ENCODE data around the gene WBP1. TPM values are rescaled to one million over a fixed set of nuclear protein-coding genes. Genes with fewer than 3 reads are reported as not detected.

Gene WBP1
- total RNA-seq, 1 donor from 2014 or later, result 109 TPM

GRCh38 chr2:74436848-74437695 is 21.2 kb upstream of the WBP1 start:
- no peak for DNase-seq
- H3K4me3 Mint-ChIP-seq (ENCODE audit: unreplicated experiment), result peak overlapping the region; percentile 36
- peaks cover 24% of the 10 kb centered on the region for H3K4me1 Mint-ChIP-seq (ENCODE audit: low read depth, unreplicated experiment)
- no peak overlapping the region for H3K27ac Mint-ChIP-seq (ENCODE audit: unreplicated experiment)
- H3K36me3 Mint-ChIP-seq (ENCODE audit: unreplicated experiment), result no peaks in the 10 kb centered on the region
- TF ChIP-seq, protein P1, sequence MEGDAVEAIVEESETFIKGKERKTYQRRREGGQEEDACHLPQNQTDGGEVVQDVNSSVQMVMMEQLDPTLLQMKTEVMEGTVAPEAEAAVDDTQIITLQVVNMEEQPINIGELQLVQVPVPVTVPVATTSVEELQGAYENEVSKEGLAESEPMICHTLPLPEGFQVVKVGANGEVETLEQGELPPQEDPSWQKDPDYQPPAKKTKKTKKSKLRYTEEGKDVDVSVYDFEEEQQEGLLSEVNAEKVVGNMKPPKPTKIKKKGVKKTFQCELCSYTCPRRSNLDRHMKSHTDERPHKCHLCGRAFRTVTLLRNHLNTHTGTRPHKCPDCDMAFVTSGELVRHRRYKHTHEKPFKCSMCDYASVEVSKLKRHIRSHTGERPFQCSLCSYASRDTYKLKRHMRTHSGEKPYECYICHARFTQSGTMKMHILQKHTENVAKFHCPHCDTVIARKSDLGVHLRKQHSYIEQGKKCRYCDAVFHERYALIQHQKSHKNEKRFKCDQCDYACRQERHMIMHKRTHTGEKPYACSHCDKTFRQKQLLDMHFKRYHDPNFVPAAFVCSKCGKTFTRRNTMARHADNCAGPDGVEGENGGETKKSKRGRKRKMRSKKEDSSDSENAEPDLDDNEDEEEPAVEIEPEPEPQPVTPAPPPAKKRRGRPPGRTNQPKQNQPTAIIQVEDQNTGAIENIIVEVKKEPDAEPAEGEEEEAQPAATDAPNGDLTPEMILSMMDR (IDR thresholded peaks at IDR 0.05; ENCODE audit: partially characterized antibody, unreplicated experiment), result no peak
- H3K9me3 Mint-ChIP-seq (ENCODE audit: unreplicated experiment), result peaks cover 14% of the 10 kb centered on the region
- H3K27me3 Mint-ChIP-seq (ENCODE audit: unreplicated experiment), result peaks cover 11% of the 10 kb centered on the region

- peak overlapping the region; percentile 81 for H3K27ac Mint-ChIP-seq (ENCODE audit: unreplicated experiment)
- peaks cover 24% of the 10 kb centered on the region for H3K4me1 Mint-ChIP-seq (ENCODE audit: low read depth, unreplicated experiment)
- H3K9me3 Mint-ChIP-seq (ENCODE audit: unreplicated experiment), result peaks cover 16% of the 10 kb centered on the region
- H3K27me3 Mint-ChIP-seq (ENCODE audit: unreplicated experiment), result peaks cover 13% of the 10 kb centered on the region
- no peak for DNase-seq
- TF ChIP-seq, protein P1 (IDR thresholded peaks at IDR 0.05; ENCODE audit: partially characterized antibody, unreplicated experiment), result no peak
- H3K4me3 Mint-ChIP-seq (ENCODE audit: unreplicated experiment), result peak overlapping the region; percentile 95
- no peaks in the 10 kb centered on the region for H3K36me3 Mint-ChIP-seq (ENCODE audit: unreplicated experiment)
These were observed 20.0 kb upstream of the WBP1 start for GRCh38 chr2:74438248-74438647.

DNA sequence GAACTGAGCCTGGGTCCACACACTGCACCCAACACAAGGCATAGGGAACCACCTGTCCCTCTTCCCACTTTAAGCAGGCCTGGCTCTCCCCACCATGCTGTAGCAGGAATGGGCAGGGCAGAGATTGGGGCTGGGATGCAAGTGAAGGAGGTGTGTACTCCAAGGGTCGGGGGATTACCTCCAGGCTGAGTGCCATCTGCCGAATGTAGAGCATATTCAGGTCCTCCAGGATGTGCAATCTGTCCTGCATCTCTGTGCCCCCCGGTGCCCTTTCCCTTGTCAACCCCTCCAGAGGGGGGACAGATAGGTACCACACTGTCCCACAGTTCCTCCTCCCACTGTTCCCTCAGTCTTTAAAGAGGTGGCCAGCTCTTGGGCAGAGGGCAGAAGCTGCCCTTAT is 18.9 kb upstream of the WBP1 start:
- TF ChIP-seq, protein P1 (IDR thresholded peaks at IDR 0.05; ENCODE audit: partially characterized antibody, unreplicated experiment), result no peak
- DNase-seq, result no peak
- Mint-ChIP-seq H3K9me3 (ENCODE audit: unreplicated experiment) (peaks cover 16% of the 10 kb centered on the region), H3K36me3 (ENCODE audit: unreplicated experiment) (no peaks in the 10 kb centered on the region), H3K27me3 (ENCODE audit: unreplicated experiment) (peaks cover 13% of the 10 kb centered on the region), H3K4me1 (ENCODE audit: low read depth, unreplicated experiment) (peaks cover 24% of the 10 kb centered on the region), H3K27ac (ENCODE audit: unreplicated experiment) (peak overlapping the region; percentile 99), H3K4me3 (ENCODE audit: unreplicated experiment) (peak overlapping the region; percentile 95)

DNA sequence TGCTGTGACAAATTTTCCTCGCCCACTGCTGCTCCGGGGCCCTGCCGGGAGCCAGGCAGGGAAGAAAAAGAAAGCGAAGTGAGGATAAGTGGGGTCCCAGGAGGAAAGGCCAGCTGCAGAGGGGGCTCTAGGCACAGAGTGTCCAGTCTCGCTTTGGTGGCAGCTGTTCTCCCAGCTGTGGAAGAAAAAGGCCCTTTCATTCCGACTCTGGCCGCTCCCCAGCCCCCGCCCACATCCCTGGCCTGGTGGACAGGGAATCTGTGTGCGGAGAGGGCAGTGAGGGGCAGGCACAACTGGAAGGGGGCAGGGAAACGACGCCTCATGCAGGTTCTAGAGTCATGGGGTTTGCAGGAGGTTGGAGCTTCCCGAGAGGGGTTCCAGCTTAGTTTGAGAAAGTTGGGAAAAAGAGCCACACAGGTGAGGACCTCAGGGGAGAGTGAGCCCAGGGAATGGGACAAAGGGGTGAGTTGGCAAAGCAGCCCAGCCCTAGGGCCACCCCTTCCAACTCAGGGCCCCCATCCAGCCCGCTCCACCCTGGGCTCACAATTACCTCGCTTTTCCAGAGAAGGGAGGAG is 18.3 kb upstream of the WBP1 start:
- H3K4me3 Mint-ChIP-seq (ENCODE audit: unreplicated experiment), result peak overlapping the region; percentile 95
- H3K9me3 Mint-ChIP-seq (ENCODE audit: unreplicated experiment), result peaks cover 14% of the 10 kb centered on the region
- TF ChIP-seq, protein P1 (IDR thresholded peaks at IDR 0.05; ENCODE audit: partially characterized antibody, unreplicated experiment), result no peak
- H3K27me3 Mint-ChIP-seq (ENCODE audit: unreplicated experiment), result peaks cover 13% of the 10 kb centered on the region
- peaks cover 27% of the 10 kb centered on the region for H3K4me1 Mint-ChIP-seq (ENCODE audit: low read depth, unreplicated experiment)
- peak; percentile 74 for DNase-seq
- peak overlapping the region; percentile 99 for H3K27ac Mint-ChIP-seq (ENCODE audit: unreplicated experiment)
- no peaks in the 10 kb centered on the region for H3K36me3 Mint-ChIP-seq (ENCODE audit: unreplicated experiment)

All from glutamatergic neuron (in vitro differentiated cells).